DND-41 (cell line): ENCODE measurements around the gene FAM227B.
"Not testable (repeated sequence)": the region's sequence is repeated elsewhere in the genome, so short reads cannot be mapped to it uniquely, and the experiment has no call there.

Experiments used
- ATAC-seq: fragments of 200-7000 bp; cut with Tn5 transposase; 3 replicates; pipeline ENCODE4 v1.9.1; 2021; ENCODE audit warnings: low read depth; ENCODE audit not compliant: insufficient read depth
- DNase-seq: peaks from one replicate; pipeline ENCODE4 v3.0.0-alpha.2; 2020
- H2AFZ ChIP-seq: 2 replicates; pipeline ENCODE4 v1.6.0; 2012; ENCODE audit warnings: low read depth, low read length
- H3K27ac ChIP-seq: 2 replicates; pipeline ENCODE4 v1.5.1; 2012; ENCODE audit warnings: low read length, inconsistent platforms
- H3K27me3 ChIP-seq: fragments of 200-600 bp; sonication (generic); 2 replicates; pipeline ENCODE4 v1.6.0; 2012; ENCODE audit warnings: low read length, mild to moderate bottlenecking, inconsistent platforms; ENCODE audit not compliant: insufficient read depth, poor library complexity
- H3K36me3 ChIP-seq: 2 replicates; pipeline ENCODE4 v1.5.1; 2012; ENCODE audit warnings: low read length, inconsistent platforms; ENCODE audit not compliant: insufficient read depth
- H3K4me1 ChIP-seq: 2 replicates; pipeline ENCODE4 v1.5.1; 2012; ENCODE audit warnings: mild to moderate bottlenecking, low read length; ENCODE audit not compliant: insufficient read depth
- H3K4me2 ChIP-seq: 2 replicates; pipeline ENCODE4 v1.6.0; 2012; ENCODE audit warnings: mild to moderate bottlenecking, moderate library complexity, low read length, inconsistent platforms; ENCODE audit not compliant: insufficient read depth
- H3K4me3 ChIP-seq, 2 experiments: fragments of 200-600 bp in 1 of 2; shearing (Covaris generic) in 1 of 2; 2 replicates each; pipeline ENCODE4 v1.5.1; 2012 to 2016; ENCODE audit warnings: inconsistent platforms in 2 of 2, low read length in 2 of 2, mild to moderate bottlenecking in 2 of 2, low read depth in 1 of 2, moderate library complexity in 1 of 2
- H3K79me2 ChIP-seq: 2 replicates; pipeline ENCODE4 v1.6.0; 2012; ENCODE audit warnings: low read length, inconsistent platforms; ENCODE audit not compliant: insufficient read depth
- H3K9ac ChIP-seq: 2 replicates; pipeline ENCODE4 v1.6.0; 2012; ENCODE audit warnings: low read depth, mild to moderate bottlenecking, inconsistent platforms, low read length, moderate library complexity
- H3K9me3 ChIP-seq: 2 replicates; pipeline ENCODE4 v1.5.1; 2012; ENCODE audit warnings: low read length, moderate library complexity, mild to moderate bottlenecking, inconsistent platforms; ENCODE audit not compliant: insufficient read depth, severe bottlenecking
- H4K20me1 ChIP-seq: 2 replicates; pipeline ENCODE4 v1.6.0; 2012; ENCODE audit warnings: low read length; ENCODE audit not compliant: insufficient read depth
- CTCF ChIP-seq: IDR thresholded peaks from 2 replicates; pipeline ENCODE4 v1.5.1; 2012; ENCODE audit warnings: borderline replicate concordance, low read length, moderate library complexity, mild to moderate bottlenecking; ENCODE audit not compliant: poor library complexity, severe bottlenecking; ENCODE audit errors: extremely low read depth
- EZH2 ChIP-seq: IDR thresholded peaks from 3 replicates; pipeline ENCODE4 v1.6.1; 2012; ENCODE audit warnings: borderline replicate concordance, low read depth, mild to moderate bottlenecking, moderate library complexity, low read length, inconsistent platforms; ENCODE audit not compliant: severe bottlenecking

FAM227B gene

GRCh38 chr15:49366496-49366895 is 254.1 kb downstream of the FAM227B start:
- TF ChIP-seq CTCF = no peak
- TF ChIP-seq EZH2 = no peak
- no peak for ATAC-seq
- Histone ChIP-seq H4K20me1 (no peaks in the 10 kb centered on the region), H2AFZ (no peak overlapping the region), H3K9ac (no peak overlapping the region), H3K4me1 (no peaks in the 10 kb centered on the region), H3K4me3 (no peak overlapping the region), H3K79me2 (no peaks in the 10 kb centered on the region), H3K27ac (no peak overlapping the region), H3K4me2 (no peak overlapping the region), H3K27me3 (no peaks in the 10 kb centered on the region), H3K36me3 (no peaks in the 10 kb centered on the region), H3K9me3 (no peaks in the 10 kb centered on the region)
- DNase-seq = no peak

- DNase-seq (no peak), ATAC-seq (no peak)
- H3K79me2 ChIP-seq = no peaks in the 10 kb centered on the region
- no peaks in the 10 kb centered on the region for H3K36me3 ChIP-seq
- TF ChIP-seq EZH2 = no peak
- TF ChIP-seq CTCF = no peak
- H4K20me1 ChIP-seq = no peaks in the 10 kb centered on the region
- no peaks in the 10 kb centered on the region for H3K9me3 ChIP-seq
- no peak overlapping the region for H3K9ac ChIP-seq
- no peak overlapping the region for H3K27ac ChIP-seq
- H3K27me3 ChIP-seq = no peaks in the 10 kb centered on the region
- H2AFZ ChIP-seq = no peak overlapping the region
- H3K4me2 ChIP-seq = no peak overlapping the region
- no peaks in the 10 kb centered on the region for H3K4me1 ChIP-seq
- H3K4me3 ChIP-seq = no peak overlapping the region
Observed at GRCh38 chr15:49361370-49361769, 259.2 kb downstream of the FAM227B start.

- not testable (repeated sequence) for H3K79me2 ChIP-seq, H3K9me3 ChIP-seq, H3K4me2 ChIP-seq, DNase-seq, H3K36me3 ChIP-seq, H4K20me1 ChIP-seq, H2AFZ ChIP-seq, ATAC-seq, H3K4me1 ChIP-seq, H3K27me3 ChIP-seq, H3K4me3 ChIP-seq, H3K27ac ChIP-seq, H3K9ac ChIP-seq
Observed at GRCh38 chr15:49354439-49354838, 266.2 kb downstream of the FAM227B start.

- Histone ChIP-seq H3K9me3 (no peaks in the 10 kb centered on the region), H3K79me2 (no peaks in the 10 kb centered on the region), H3K9ac (no peak overlapping the region), H3K36me3 (no peaks in the 10 kb centered on the region), H2AFZ (no peak overlapping the region), H3K27ac (no peak overlapping the region), H3K4me1 (no peaks in the 10 kb centered on the region), H3K27me3 (no peaks in the 10 kb centered on the region), H4K20me1 (no peaks in the 10 kb centered on the region), H3K4me3 (no peak overlapping the region), H3K4me2 (no peak overlapping the region)
- no peak for DNase-seq
- no peak for ATAC-seq
- TF ChIP-seq CTCF (no peak), EZH2 (no peak)
Observed at GRCh38 chr15:49343546-49343945, 277.1 kb downstream of the FAM227B start.
